ENCODE results near the gene GRXCR2. TPM values are rescaled to one million over a fixed set of nuclear protein-coding genes. Genes with fewer than 3 reads are reported as not detected.
"Not testable (repeated sequence)": the region's sequence is repeated elsewhere in the genome, so short reads cannot be mapped to it uniquely, and the experiment has no call there.

GRXCR2 gene
- polyA plus RNA-seq, 1 donor, result not detected

DNA sequence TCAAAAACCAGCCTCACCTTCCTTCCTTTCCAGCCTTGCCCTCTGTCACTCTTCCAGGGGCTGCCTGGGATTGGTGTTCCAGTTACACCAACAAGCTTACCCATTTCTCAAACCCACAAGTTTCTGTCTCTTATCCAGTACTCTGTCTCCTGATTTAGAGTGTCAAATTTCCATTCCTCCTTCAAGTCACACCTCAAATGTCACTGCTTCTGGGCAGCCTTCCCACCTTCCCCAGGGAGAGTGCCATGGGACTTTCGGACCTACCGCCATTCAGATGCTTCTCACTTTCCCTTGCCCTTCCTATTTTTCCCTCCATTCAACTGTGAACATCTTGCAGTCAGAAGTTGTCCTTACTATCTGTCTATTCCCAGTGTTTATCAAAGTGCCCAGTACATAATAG, 2.0 kb upstream of the GRXCR2 start:
- no peak for DNase-seq

DNA sequence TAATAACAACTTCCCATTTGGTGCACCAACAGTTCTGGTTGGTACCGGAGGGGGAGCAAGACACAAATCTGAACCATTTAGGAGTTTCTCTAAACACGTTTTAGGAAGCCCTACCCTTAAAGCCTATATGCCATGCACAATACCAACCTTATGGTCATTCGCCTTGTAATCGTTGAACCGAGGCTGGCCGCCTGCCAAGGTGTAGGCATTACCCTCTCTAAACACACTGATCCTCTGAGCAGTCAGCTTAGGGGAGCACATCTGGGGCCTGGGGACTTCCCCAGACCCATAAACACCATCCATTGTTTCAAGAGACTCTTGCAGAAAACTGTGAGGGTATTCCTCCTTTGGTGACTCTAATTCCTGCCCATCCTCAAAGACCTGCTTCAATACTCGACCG, 328 bp downstream of the GRXCR2 start:
- no peak for DNase-seq

DNA sequence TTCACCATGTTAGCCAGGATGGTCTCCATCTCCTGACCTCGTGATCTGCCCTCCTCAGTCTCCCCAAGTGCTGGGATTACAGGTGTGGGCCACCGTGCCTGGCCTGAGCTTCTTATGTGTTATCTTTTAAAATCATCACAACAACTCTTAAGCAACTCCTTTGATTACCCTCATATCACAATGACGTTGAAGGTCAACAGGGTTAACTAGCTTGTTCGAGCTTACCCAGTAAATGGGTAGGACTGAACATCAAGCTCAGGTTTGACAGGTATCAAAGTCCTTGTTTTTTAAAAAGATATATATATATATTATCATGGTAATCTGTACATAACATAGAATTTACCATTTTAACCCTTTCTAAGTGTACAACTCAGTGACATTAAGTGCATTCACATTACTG, 3.1 kb downstream of the GRXCR2 start:
- no peak for DNase-seq

DNA sequence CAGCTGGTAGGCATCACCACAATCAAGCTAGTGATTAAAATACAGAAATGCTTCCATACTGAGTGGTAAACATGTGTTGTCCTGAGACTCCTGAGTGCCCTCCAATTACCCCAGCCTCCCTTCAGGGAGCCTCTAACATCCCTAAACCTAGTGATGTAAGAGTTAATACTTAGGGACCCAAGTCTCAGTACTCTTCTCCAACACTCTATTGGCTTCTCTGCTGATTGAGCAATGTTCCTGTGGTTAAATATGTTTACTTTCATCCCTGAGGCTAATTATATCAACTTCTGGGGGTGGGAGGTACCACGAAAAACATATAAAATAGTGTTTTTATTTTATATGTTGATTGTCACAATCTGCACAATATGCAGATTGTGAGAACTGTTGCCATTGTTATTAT, 5.0 kb downstream of the GRXCR2 start:
- no peak for DNase-seq

DNA sequence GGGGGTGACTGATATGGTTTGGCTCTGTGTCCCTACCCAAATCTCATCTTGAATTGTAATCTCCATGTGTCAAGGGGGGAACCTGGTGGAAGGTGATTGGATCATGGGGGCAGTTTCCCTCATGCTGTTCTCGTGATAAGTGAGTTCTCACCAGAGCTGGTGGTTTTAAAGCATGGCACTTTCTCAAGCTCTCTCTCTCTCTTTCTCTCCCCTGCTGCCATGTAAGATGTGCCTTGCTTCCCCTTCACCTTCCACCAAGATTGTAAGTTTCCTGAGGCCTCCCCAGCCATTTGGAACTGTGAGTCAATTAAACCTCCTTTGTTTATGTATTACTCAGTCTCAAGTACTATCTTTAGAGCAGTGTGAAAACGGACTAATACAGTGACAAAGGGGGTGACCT, 8.4 kb downstream of the GRXCR2 start:
- not testable (repeated sequence) for DNase-seq

DNA sequence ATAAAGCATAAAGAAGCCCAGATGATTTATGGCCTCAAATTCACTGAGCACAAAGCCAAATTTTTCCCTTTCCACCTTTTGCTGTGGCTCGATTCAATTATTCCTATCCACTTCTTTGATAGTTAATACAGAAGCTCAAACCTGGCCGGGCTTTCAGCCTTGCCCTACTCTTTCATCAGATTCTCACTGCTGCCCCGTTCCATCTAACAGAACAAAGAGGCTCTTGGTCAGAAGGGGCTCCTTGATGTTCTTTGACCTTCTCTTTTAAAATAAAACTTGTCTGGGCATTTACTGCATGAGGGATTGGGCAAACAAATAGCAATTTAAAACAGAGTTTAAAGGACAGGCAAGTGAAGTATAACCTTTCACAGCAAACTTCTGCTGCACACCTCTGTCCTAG, 9.8 kb downstream of the GRXCR2 start:
- DNase-seq, result no peak

DNA sequence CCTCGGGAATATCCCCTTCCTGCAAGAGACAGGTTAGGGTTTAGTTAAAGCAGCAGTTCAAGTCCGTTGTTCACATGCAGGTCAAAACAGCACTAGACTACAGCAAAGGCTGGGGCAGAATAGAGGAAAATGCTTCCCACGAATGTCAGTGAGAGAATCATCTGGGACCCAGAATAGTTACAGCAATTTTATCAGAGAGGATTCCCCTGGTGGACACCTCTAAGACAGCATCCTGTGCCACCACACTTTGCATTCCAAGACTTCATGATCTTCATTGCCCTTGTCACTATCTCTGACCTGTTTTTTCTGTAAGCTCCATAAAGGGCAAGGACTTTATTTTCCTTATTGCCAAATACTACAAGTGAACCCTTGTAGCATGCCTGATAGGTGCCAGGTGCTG, 12.9 kb downstream of the GRXCR2 start:
- no peak for DNase-seq

DNA sequence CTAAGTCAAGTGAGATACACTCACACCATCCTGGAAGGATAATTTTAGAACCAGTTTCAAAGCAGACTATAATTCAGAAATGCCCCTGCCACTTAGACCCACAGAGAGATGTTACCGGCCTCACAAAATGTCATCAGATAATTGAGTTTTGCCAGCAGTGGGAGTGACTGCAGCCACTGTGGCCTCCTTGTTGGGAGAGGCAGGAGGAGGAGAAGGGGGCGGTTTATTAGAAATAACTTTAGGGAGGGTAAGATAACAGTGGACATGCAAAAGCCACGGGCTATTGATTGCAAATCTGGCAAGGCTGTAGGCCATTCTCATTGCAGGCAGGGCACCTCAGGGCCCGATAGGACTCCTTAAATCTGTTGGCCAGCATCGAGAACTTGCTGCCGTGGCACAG, 13.4 kb downstream of the GRXCR2 start:
- DNase-seq, result no peak

DNA sequence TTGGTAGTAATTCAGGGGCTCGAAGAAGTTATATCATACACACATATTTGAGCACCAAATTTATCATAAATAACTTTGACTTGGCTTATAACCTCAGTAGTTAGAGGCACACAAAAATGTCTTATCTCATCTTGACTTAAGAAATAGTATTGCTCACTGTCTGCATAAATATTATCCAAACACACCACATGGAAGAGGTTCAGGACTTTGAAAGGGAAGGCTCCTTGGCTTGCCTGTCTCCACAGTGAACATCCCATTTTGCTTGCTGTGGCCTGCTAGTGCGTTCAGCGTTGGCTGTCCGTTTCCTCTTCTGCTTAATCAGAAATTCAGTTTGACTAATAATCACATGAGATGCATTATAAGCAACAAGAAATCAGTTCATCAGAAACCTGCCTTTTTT, 13.9 kb downstream of the GRXCR2 start:
- no peak for DNase-seq

DNA sequence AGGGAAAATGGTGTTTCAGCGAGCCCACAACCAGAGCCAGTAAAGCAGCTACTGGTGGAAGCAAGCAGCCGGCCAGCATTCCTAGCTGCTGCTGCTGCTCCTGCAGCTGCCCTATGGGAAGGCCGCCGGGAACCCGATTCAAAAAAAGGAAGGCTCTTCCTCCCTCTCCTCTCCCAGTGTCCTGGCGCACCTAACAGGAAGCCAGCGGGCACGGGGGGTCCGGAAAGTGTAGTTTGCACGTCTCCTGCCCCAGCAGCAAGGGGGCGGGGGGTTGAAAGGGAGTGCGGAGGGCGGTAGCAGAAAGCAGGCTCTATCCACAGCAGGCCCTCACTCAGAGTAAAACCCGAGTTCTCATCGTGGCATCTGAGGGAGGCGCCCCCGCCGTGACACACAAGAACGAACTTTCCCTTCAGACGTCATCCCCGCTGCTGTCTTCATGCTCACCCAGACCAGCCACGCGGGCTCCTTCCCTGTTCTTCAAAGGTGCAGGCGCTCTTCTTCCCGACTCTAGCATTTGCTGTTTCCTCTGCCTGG, 16.5 kb downstream of the GRXCR2 start:
- DNase-seq, result peak; percentile 62

DNA sequence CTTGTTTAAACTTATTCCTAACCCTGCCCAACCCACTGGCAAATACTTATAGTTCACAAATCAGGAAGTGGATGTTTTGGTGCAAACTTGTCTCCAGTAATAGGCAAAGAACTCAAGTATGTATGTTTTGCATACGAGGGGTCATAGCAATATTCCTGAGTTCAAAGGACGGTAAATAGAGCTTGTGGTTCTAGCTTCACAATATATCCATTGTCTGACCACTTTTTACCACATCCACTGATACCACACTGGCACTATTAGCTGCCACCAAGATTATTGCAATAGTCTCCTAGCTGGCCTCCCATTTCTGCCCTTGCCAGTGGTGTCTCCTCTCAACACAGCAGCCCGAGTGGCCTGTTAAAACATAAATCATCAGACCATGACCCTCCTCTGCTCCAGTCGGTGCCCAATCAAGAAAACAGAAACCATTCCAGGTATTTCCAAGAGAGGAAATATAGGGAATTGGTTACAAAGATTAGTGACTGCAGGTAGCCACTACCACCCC, 17.0 kb downstream of the GRXCR2 start:
- no peak for DNase-seq

DNA sequence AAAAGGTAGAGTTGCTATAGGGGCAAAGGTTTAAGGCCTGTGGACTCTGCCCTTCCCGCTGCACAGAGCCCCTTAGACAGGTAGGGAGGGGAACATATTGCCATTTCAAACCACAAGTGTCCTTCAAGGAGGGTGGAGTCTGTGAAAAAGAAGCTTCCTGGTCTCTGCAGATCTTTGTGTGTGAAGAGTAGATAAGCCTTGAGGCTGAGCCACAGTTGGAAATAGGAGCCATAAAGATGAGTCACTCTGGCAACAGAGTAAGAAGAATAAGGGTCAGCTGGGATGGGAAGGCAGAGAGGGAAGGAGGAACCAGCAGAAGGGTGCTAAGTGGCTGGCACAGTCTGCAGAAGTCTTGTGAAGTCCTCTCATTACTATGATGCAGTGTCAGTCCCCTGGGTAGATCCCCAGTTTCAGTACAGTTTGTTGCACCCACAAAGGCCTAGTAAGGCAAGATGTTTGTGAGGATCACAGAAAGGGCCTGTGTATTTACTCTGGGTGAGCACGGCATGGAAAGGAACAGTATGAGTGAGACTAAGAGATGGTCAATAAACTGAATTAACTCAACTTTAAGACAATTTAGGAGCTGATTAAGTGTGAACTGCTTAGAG, 18.1 kb downstream of the GRXCR2 start:
- DNase-seq, result no peak

DNA sequence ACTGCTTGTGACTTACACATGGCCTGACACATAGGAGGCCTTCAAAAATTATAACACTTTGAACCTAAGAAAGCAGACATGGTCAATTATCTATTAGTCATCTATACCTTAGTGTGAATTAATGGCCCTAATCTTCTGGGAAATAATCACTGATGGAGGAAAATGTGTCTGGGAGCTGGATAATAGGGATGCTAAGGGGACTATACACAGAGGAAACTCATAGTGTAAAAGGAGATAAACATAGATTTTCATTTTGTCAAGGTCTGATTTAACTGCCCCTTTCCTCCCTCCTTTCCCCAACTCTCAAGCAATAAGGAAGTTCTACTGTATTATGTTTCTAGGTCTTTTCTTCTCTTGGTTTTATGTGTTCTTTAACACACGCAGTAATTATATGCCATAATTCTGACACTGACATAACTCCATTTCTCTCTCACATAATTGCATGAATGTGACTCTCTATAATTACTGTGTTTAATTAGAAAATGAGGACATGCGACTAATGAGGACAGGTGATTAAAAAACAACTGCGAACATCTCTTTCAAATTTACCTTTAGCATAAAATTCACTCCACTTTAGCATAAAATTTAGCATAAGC, 18.9 kb downstream of the GRXCR2 start:
- no peak for DNase-seq

DNA sequence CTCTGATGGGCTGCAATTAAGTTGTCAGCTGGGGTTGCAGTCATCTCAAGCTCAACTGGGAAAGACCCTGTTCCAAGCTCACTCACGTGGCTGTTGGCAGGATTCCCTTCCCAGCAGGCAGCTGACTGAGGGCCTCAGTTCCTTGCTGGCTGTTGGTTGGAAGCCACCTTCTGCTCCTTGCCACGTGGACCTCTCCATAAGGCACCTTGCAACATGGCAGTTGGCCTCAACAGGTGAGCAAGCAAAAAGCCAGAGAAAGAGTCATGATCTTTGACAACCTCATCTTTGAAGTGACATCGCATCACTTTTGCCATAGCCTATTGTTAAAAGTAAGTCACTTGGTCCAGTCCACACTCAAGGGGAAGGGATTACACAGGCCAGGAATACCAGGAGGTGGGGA, 19.8 kb downstream of the GRXCR2 start:
- no peak for DNase-seq

DNA sequence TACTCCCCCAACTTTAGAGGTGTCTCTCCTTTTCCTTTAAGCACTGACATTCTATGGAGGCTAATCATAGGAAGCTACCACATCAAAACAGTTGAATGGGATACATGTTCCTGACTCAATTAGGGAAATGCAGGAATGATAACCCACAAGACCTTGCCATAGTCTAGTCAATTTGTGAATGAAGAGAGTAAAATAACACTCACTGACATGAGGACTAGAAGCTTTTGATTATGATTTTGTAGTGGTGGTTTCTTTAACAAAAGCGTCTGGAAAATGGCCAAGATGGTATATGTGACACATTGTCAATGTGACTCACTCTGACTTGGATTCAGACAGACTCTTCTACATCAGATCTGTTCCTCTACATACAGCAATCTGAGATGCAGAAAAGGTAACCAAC, 24.0 kb downstream of the GRXCR2 start:
- no peak for DNase-seq

DNA sequence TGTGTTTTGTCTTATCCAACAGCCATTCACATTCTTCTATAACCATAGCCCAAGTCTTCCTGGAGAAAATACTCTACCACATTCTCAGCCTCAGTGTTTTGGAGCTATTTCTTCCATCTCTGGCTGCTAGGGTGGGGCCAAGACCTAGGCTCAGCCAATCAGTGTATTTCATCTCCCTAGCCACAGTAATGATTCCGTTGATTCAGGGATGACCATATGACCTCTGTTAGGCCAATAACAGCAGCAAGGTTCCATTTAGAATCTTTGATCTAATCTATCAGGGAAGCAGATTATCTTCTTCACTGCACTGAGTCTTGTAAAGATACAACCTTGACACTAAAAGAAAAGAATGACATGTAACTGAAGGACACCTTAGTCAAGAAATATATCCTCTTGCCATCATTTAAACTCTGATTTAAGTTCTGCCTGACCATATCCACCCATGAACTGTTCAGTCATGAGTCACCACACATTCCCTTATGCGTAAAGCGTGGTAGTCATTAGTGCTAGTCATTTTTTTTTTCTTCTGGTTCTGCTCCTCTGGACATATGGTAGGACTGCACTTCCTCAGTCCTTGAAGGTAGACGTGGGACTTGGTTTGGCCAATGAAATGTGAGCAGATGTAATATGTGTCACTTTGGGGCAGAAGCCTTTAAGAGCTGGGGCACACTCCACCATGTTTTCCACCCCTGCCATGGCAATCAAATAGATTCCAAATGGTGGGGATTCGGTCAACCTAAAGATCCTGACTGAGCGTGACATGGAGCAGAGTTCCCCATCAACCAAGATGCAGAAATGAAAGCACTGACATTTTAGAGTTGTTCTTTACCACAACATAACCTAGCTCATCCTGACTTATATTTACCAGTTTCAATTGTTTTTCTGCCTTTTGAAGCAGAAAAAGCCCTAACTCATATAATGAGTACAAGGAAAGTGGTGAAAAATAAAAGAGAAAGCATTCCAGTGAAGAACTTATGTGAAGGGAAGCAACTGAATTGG, 25.0 kb downstream of the GRXCR2 start:
- DNase-seq, result no peak

DNA sequence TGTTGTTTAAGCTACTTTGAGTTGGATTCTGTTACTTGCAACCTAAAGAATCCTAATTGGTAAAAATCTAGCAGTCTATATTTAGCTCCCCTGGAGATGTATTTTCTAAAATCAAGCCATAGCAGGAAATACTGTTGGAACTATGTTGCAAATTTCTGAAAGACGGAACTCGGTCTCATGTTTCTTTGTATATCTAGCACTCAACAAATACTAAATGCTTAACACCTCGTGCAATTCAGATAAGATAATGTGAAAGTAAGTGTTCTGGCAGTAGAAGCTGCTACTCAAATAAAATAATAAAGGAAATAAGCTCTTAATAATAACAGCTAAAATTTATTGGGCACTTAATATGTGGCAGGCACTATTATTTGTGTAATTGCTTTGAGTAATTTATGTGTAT, 26.7 kb downstream of the GRXCR2 start:
- DNase-seq, result no peak

DNA sequence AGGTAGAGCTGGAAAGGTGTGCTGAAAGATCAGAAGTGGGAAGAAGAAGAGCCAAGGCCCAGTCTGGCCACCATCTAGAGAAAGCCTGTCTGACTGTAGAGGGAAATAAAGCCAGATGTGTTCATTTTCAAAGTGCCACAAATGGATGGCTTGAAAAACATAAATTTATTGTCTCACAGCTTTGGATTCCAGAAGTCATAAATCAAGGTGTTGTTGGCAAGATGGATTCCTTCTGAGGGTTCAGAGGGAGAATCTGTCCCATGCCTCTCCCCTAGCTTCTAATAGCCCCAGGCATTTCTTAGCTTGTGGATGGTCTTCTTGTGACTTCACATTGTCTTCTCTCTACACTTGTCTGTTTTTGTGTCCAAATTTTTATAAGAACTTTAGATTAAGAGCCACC, 31.5 kb downstream of the GRXCR2 start:
- DNase-seq, result no peak

DNA sequence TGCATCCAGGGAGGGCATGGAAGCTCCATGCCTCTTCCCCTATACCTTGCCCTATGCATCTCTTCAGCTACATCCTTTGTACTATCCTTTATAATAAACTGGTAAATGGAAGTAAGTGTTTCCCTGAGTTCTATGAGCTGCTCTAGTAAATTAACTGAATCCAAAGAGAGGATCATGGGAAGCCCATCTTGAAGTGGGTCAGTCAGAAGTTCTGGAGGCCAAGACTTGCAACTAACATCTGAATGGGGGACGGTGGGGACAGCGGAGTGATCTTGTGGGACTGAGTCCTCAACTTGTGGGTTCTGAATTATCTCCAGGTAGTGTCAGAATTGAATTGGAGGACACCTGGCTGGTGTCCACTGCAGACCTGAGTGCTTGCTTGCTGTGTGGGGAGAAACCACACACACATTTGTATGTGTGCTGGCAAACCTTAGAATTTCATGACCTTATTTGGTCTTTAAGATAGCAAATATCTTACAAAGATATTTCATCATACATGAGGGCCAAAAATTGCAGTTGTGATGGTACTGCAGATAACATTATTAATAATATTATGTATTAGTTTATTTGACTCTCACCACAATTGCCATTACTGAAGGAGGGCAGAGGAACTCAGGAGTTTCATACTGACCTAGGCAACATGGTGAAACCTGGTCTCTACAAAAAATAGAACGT, 32.2 kb downstream of the GRXCR2 start:
- no peak for DNase-seq

DNA sequence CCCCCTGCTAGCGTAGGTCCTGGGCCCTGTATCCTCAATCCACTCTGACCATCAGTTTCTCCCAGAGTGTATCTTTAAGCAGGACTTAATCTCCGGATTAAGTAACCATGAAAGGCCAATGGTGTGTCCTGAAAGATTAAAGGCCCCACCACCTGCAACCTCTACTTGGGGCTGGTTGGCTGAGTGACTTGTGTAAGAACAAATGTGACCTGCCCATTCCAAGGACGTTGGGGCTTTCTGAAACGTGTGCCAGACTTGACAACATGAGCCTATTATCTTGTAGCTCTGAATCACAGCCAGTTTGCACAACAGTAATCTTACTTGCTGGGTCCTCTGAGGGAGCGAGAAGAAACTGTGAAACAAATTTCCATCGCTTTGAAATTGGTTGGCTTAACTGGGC, 34.5 kb downstream of the GRXCR2 start:
- DNase-seq, result no peak

DNA sequence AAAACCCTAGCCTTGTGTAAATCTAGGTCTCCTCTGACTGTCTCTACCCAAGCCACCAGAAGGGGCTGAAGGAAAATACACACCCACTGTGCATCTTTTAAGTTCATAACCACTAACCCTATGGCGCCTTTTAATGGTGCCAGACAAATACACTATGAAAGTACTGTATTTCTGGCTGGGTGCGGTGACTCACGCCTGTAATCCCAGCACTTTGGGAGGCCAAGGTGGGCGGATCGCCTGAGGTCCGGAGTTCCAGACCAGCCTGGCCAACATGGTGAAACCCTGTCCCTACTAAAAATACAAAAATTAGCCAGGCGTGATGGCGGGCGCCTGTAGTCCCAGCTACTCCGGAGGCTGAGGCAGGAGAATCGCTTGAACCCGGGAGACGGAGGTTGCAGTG, 36.6 kb downstream of the GRXCR2 start:
- DNase-seq, result not testable (repeated sequence)

DNA sequence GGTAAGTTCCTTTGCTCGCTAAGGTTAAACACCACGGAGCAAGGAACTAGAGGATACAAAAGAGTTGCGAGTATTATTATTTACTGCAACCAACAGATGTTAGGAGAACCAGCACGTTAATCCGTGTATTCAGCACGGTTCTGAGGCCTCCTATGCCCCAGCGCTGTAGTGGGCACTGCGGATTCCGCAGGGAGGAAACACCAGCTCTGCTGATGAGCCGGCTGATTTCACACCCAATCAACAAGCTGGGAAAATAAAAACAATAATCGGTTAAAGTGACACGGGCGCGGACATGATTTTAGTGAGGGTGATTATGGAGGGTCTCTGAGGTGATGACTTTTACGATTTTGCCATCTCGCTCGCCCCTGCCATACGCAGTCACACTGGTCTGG, 37.0 kb downstream of the GRXCR2 start:
- no peak for DNase-seq

Measured in hindlimb muscle (tissue), 1 donor.